Measurements from ENCODE around the gene AFMID.

DNA sequence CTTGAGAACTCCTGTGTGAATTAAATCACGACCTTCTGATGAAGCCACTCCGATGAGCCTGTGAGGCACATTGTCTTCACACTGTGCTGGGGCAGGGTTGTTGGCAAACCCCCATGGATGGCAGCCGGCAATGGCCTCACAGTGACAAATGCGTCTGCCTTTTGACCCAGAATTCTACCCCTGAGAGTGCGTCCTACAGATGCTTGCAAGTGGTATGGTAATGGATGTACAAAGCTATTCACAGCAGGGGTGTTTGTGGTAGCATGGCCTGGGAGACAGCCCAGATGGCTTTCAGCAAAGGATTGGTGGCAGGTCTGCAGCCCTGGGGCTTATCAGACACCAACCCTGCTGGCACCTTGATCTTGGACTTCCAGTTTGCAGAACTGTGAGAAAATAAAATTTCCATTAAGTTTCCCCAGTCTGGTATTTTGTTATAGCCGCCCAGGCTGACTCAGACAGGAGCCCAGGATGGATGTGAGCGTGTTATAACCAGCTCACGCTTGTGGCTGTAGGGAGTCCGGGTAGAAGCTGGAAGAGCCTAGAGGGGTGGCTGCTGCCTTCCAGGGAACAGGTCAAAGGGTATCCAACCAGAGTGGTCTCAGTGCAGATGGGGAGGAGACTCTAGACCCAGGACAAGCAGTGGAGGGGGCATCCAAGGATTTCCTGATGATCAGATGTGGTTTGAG is 10.1 kb downstream of the AFMID start:
- no peak for TF ChIP-seq CTCF (IDR thresholded peaks at IDR 0.05; ENCODE audit: borderline replicate concordance, extremely low read depth, low read length, poor library complexity, severe bottlenecking)
- TF ChIP-seq EZH2 (IDR thresholded peaks at IDR 0.05; ENCODE audit: borderline replicate concordance, low read depth, low read length, severe bottlenecking) = no peak
